Measurements from ENCODE around the gene APP.

- TF ChIP-seq CTCF (IDR thresholded peaks at IDR 0.05; ENCODE audit: low read depth, low read length) (no peak), EZH2phosphoT487 (IDR thresholded peaks at IDR 0.05; ENCODE audit: low read depth) (no peak)
These were observed 120.8 kb downstream of the APP start for GRCh38 chr21:26049803-26050202.

Data from OCI-LY3 (cell line).